HG02798 (cell line): ENCODE data around the gene RAD54L.

Experiments used
- ATAC-seq: cut with Tn5 transposase; IDR thresholded peaks from one replicate; pipeline ENCODE4 v1.9.1; 2021; ENCODE audit warnings: mild to moderate bottlenecking; ENCODE audit not compliant: unreplicated experiment, poor library complexity

The RAD54L gene

GRCh38 chr1:46284597-46285564 lies 37.3 kb downstream of the RAD54L start:
- ATAC-seq = no peak

DNA sequence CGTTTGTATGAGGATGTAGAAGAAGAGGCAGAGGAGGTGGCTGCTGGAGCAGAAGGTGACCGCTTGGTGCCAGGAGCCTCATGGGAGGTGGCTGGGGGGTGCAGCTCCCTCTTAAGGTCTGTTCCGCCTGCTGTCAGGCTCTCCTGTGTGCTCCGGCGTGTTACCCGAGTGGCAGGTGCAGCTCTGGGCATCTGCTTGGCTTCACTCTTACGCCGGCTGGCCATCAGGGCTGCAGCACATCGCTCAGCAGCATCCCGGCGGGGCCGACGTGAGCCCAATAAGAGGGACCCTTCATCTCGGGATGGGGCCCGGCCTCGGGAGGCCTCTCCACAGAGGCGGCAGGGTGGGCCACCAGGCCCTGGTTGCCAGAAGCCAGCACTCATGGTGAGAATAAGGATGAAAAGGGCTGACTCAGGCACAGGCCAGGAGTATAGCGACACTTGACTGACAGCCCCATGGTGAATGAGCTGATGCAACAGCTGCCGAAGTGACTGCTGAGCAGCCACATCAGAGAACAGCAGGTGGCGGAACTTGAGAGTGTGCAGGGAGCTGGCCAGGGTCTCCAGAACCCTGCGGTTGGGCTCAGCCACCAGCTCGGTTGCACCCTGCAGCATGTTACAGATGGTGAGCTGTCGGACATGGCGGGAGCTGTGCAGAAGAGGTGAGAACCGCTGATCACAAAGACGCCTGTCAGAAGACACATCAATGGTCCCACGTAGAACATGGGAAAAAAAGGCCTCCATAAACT lies 38.3 kb downstream of the RAD54L start:
- no peak for ATAC-seq

DNA sequence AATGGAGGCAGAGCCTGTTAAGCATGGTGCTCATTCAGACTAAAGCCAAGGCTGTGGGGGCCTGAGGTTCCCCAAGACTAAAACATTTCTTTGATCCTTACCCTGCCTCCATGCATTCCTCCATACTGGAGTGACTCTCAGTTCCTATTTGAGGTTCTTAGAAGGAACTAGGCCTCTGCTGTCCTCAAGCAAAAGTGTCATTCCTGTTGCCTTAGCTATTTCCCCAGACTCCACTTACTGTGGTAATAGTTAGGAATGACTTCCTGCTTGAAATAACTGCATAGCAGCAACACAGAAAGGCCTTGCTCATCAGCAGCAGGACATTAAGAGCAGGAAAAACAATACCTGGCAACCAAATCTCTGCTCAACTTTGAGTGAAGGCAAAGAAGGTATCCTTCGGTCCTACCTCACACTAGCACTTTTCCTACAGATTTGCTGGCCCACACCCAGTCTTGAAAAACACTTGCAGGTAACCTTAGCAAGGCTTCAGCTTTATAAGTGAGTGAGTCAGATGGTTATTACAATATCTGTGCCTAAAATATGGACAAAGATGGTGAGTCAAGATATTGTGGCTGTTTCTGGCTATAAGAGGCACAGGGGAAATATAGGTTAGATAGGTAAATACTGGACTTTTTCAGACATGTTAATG lies 41.0 kb downstream of the RAD54L start:
- ATAC-seq = no peak

GRCh38 chr1:46289134-46289494 lies 41.6 kb downstream of the RAD54L start:
- ATAC-seq = no peak

DNA sequence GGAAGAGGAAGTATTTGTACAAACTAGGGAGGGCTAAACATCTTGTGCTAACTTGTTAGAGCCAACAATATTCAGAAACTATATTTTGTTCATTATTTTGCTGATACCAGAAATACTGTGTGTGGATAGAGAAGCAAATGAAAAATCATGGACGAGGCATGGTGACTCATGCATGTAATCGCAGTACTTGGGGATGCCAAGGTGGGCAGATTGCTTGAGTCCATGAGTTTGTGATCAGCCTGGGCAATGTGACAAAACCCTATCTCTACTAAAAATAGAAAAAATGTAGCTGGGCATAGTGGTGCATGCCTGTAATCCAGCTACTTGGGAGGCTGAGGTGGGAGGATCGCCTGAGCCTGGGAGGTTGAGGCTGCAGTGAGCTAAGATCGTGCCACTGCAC lies 42.4 kb downstream of the RAD54L start:
- no peak for ATAC-seq

DNA sequence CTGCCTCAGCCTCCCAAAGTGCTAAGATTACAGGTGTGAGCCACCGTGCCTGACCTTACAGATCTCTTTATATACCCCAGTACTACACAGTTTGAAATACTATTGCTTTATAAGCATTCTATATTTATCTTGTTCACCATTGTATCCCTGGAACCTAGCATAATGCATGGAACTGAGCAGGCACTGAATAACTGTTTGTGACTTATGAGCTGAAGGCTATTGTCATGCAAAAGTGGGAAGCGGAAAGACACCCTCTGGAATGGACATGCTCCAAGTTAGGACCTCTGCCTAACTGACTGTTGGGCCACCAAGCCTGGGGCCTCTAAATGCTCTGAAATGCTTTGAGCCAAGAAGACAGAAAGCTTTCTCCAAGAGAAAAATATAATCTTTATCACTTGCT lies 47.7 kb downstream of the RAD54L start:
- ATAC-seq = no peak

DNA sequence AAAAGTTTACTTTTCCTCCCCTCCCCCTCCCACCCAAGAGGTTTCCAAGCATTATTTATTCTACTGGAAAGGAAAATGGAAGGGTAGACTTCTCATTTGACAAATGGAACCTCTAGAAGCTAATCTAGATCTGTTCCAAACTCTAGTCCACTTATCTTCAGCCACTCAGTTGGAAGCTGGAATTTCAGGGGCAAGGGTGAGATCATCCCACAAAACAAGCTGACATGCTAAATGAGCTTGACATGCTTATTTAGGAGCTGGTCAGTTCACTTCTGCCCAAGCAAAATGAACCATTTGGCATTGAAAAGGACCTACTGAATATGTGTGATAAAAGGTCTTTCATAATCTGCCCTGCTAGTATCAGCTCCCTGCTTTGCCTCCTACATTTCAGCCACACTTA lies 50.8 kb downstream of the RAD54L start:
- no peak for ATAC-seq

GRCh38 chr1:46300673-46301405 lies 53.3 kb downstream of the RAD54L start:
- no peak for ATAC-seq

DNA sequence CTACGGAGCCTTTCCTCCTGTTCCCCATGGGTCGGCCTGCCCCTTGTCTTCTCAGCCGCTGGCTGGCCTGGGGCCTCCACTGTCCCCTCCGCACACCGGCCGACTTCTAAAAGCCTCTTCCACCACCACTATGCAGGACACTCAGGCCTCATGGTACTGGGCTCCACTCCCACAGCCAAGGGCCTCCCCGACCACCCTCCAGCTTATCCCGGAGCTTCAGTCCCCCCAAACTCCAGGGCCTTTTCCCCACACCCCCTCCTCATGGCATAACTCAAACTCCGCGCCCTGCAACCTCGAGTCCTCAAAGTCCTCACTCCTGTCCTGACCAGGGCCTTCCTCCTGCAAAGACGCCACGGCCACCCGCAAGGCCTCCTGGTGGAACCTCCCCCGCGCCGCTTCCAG lies 53.8 kb downstream of the RAD54L start:
- ATAC-seq = no peak

- peak; percentile 32 for ATAC-seq
These were observed 54.5 kb downstream of the RAD54L start for GRCh38 chr1:46301808-46302640.

DNA sequence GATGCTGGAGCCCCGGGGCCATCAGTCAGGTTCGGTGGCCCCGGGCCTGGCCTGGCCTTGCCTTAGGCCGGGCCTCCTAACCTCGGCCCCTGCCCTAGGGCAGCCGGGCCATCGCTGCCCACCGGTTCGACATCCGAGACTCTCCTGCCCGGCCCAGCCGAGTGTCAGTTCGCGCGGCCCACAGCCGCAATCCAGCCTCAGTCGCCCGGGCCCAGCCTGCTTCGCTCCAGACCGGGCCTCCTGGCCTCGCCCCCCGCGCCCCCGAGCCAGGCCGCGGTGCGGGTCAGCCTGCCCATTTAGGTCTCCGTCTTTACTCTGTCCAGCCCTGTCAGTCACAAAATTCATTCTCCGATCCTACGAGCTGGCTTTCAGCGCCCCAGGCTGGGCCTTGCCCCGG lies 55.1 kb downstream of the RAD54L start:
- ATAC-seq = peak; percentile 5

GRCh38 chr1:46303038-46303871 lies 55.7 kb downstream of the RAD54L start, which contains the start of the genes LRRC41 and UQCRH:
LRRC41 (minus strand) TSS chr1:46303616; CDS start chr1:46303322, 294 bp downstream.
UQCRH (plus strand) TSS chr1:46303698; CDS start chr1:46303767, 69 bp downstream.
- ATAC-seq = peak; percentile 84

DNA sequence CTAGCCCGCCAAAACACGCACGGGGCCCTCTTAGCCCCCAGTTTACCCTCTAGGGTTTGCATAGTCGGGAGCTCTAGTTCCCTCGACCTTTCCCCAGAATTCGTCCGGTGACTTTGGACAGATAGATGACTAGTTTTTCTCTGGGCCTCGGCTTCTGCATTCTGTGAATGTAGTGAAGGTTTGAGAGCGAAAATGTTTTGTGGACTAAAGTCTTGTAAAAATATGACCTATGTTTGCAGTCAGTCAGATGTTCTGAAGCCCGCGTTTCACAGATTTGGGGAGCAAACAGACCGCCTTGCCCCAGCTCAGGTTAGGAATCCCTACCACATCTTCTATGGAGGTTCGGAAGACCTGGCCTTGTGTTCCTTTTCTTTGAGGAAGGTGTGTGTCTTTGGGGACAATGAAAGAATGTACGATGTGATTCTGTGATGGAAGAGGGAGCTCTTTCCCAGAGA lies 56.3 kb downstream of the RAD54L start:
- no peak for ATAC-seq

GRCh38 chr1:46306159-46306530 lies 58.6 kb downstream of the RAD54L start:
- ATAC-seq = no peak

GRCh38 chr1:46309401-46310159 lies 62.0 kb downstream of the RAD54L start:
- ATAC-seq = no peak

DNA sequence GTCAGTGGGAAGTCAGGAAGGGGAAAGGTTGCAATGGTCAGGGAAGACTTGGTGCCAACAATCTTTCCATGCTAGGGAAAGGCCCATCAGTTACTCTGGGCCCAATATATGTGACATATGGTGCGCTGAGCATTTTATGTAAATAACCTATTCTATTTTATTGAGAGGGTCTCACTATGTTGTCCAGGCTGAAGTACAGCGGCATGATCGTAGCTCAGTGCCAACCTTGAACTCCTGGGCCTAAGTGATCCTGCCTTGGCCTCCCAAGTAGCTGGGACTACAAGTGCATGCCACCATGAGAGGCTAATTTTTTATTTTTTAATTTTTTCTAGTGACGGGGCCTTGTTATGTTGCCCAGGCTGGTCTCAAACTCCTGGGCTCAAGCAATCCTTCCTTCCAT lies 62.8 kb downstream of the RAD54L start:
- ATAC-seq = no peak

GRCh38 chr1:46315669-46316403 lies 68.3 kb downstream of the RAD54L start:
- no peak for ATAC-seq
